Small intestine (tissue), 7 donors: Measurements from ENCODE around the gene KCNG2. TPM values are rescaled to one million over a fixed set of nuclear protein-coding genes. Genes with fewer than 3 reads are reported as not detected.

Source experiments
- DNase-seq, 2 donors: peaks; one replicate each; pipeline versions ENCODE4 v3.0.0 to v3.0.0-alpha.2; 2013
- FAIRE-seq: peaks from 2 replicates; lab custom pipeline; 2012; peaks lifted over from hg19 to GRCh38; lab: Jason Lieb, UNC
- H3K27ac ChIP-seq, 3 donors: one replicate each; pipeline ENCODE4 v1.5.1; 2013; ENCODE audit warnings: low read length in 2 of 3, mild to moderate bottlenecking in 2 of 3, control low read depth in 1 of 3, inconsistent platforms in 1 of 3, low read depth in 1 of 3, moderate library complexity in 1 of 3
- H3K27me3 ChIP-seq, 3 donors: one replicate each; pipeline ENCODE4 v1.6.1; 2013; ENCODE audit warnings: low read length in 3 of 3, inconsistent platforms in 1 of 3; ENCODE audit not compliant: control insufficient read depth in 3 of 3, insufficient read depth in 3 of 3
- H3K36me3 ChIP-seq, 3 donors: one replicate each; pipeline ENCODE4 v1.6.1; 2013; ENCODE audit warnings: low read length in 3 of 3, inconsistent platforms in 1 of 3, low read depth in 1 of 3, mild to moderate bottlenecking in 1 of 3, moderate library complexity in 1 of 3; ENCODE audit not compliant: control insufficient read depth in 3 of 3, insufficient read depth in 2 of 3
- H3K4me1 ChIP-seq, 3 donors: one replicate each; pipeline ENCODE4 v1.6.1; 2013; ENCODE audit warnings: low read length in 2 of 3, inconsistent platforms in 1 of 3, low read depth in 1 of 3, mild to moderate bottlenecking in 1 of 3, moderate library complexity in 1 of 3; ENCODE audit not compliant: control insufficient read depth in 3 of 3, insufficient read depth in 2 of 3
- H3K4me3 ChIP-seq, 3 donors: one replicate each; pipeline ENCODE4 v1.5.1; 2013; ENCODE audit warnings: low read length in 3 of 3, control low read depth in 1 of 3, inconsistent platforms in 1 of 3, low read depth in 1 of 3, mild to moderate bottlenecking in 1 of 3, moderate library complexity in 1 of 3
- H3K9me3 ChIP-seq, 2 donors: one replicate each; pipeline ENCODE4 v1.6.1; 2013; ENCODE audit warnings: low read depth in 1 of 2, low read length in 1 of 2; ENCODE audit not compliant: control insufficient read depth in 2 of 2, insufficient read depth in 1 of 2
- WGBS, 3 donors: extraction: QIAGEN DNeasy Blood & Tissue Kit; methylation state at CpG; one replicate each; pipeline ENCODE4 v1.1.7; 2013; 5-methylcytosine and 5-hydroxymethylcytosine counted together
- polyA plus RNA-seq, 4 donors: library from polyadenylated mRNA; stranded (reverse) in 3 of 4; unstranded in 1 of 4; fragments of 200-250 nt in 3 of 4; fragments of 120-200 nt in 1 of 4; gene quantifications; one replicate each; pipeline versions ENCODE4 v1.2.1 to v1.2.3, GENCODE V29; 2013
- donor health status: healthy with polysubstance abuse.
- donor health status: control.
- donor health status: control.
- donor health status: Bipolar disorder and iron deficiency.
- donor health status: healthy.

The KCNG2 gene
- polyA plus RNA-seq, 4 donors: 0.10 to 0.30 TPM; not detected in 2

DNA sequence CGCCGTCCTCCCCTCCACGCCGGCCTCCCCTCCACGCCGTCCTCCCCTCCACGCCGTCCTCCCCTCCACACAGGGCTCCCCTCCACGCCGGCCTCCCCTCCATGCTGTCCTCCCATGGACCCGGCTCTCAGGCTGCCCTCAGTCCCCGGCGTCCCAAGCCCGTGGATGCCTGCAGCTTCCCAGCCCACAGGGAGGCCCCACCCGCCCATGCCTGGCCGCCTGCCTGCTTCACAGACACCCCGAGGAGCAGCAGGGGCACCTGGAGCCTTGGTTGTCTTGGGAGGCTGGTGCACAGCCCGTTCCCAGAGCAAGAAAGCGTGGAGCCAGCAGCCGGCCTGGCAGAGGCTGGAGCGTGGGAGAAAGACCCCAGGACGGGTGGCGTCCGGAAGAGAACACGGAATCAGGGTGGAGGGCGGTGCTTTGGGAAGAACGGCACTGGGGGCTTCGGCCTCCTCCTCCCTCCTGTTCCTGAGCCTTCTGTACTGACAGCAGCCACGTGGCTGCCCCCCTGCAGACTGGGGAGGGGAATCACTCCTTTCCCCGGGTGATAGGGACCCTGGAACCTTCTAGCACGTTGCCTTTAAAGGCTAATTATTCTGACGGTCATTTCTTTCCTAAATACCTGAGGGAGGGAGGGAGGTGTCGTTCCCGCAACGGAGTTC, 26.2 kb upstream of the KCNG2 start:
- no peak for FAIRE-seq
- Histone ChIP-seq H3K4me3 (no peak overlapping the region), H3K27me3 (no peaks in the 10 kb centered on the region)

GRCh38 chr18:79772108-79772864, 25.5 kb upstream of the KCNG2 start:
- WGBS, 3 donors: 83 to 86% (median 84%) methylated on average over 34 to 38 of the region's 38 CpGs

More for the DNA sequence above, 26.2 kb upstream of the KCNG2 start:
- no peaks in the 10 kb centered on the region for H3K4me1 ChIP-seq
- no peaks in the 10 kb centered on the region for H3K36me3 ChIP-seq
- DNase-seq: no peak
- no peak overlapping the region for H3K27ac ChIP-seq
- WGBS, 3 donors: 71 to 76% (median 73%) methylated on average over 31 to 35 of the region's 35 CpGs
- H3K9me3 ChIP-seq: peaks cover 0 to 6% of the 10 kb centered on the region in 2 donors

DNA sequence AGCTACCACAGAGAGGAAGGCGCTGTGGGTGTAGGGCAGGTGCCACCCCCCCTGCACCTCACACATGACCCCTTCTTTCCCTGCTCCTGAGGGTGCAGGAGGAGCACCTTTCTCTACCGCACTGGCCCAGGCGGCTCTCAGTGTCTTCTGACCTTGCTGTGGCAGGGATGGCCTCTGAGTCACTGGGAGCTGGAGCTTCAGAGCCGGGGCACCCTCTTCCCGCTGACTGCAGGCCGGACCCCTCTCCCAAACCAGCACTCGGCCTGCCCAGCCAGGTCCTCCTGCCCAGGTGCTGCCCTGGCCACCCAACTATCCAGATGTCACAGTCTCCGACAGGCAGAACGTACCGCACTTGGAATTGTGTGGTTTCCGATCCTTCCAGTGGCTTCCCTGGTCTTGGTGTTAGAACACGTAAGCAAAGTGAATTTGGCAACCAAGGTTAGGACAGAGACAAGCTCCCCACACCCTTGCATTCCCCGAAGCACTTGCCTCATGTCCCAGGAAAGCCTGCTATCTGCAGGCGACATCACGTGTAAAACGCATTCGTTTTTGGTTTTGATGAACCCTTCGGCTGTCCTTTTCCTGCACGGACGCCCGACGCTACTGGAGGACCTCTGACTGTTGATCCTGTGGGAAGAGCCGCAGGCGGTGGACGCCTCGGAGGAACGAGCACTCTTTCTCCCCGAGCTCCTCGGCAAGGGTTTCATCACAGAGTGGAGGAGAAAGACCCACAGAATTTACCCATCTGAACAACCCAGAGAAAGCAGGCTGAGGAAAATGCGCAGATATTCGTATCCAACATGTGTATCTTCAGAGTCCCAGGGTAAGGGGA, 24.7 kb upstream of the KCNG2 start:
- no peak overlapping the region for H3K4me3 ChIP-seq
- WGBS, 3 donors: 92 to 93% (median 92%) methylated on average over 31 of the region's 31 CpGs

More at GRCh38 chr18:79772108-79772864, 25.5 kb upstream of the KCNG2 start:
- Histone ChIP-seq H3K9me3 (peaks cover 0 to 6% of the 10 kb centered on the region in 2 donors), H3K27me3 (no peaks in the 10 kb centered on the region), H3K36me3 (no peaks in the 10 kb centered on the region), H3K27ac (no peak overlapping the region), H3K4me1 (no peaks in the 10 kb centered on the region), H3K4me3 (no peak overlapping the region)
- FAIRE-seq (no peak), DNase-seq (no peak)

GRCh38 chr18:79774111-79774510, 23.6 kb upstream of the KCNG2 start:
- Histone ChIP-seq H3K36me3 (no peaks in the 10 kb centered on the region), H3K27me3 (peaks cover 0 to 2% (median 0%) of the 10 kb centered on the region in 3 donors), H3K27ac (no peak overlapping the region), H3K4me3 (no peak overlapping the region), H3K9me3 (peaks cover 0 to 4% of the 10 kb centered on the region in 2 donors), H3K4me1 (no peaks in the 10 kb centered on the region)
- DNase-seq: no peak
- FAIRE-seq: no peak
- WGBS, 3 donors: 72 to 84% (median 75%) methylated on average over 18 of the region's 18 CpGs

More for the DNA sequence above, 24.7 kb upstream of the KCNG2 start:
- H3K36me3 ChIP-seq: no peaks in the 10 kb centered on the region
- FAIRE-seq: no peak
- H3K27me3 ChIP-seq: peaks cover 0 to 2% (median 0%) of the 10 kb centered on the region in 3 donors
- no peak overlapping the region for H3K27ac ChIP-seq
- H3K9me3 ChIP-seq: peaks cover 0 to 4% of the 10 kb centered on the region in 2 donors
- no peak for DNase-seq
- no peaks in the 10 kb centered on the region for H3K4me1 ChIP-seq

DNA sequence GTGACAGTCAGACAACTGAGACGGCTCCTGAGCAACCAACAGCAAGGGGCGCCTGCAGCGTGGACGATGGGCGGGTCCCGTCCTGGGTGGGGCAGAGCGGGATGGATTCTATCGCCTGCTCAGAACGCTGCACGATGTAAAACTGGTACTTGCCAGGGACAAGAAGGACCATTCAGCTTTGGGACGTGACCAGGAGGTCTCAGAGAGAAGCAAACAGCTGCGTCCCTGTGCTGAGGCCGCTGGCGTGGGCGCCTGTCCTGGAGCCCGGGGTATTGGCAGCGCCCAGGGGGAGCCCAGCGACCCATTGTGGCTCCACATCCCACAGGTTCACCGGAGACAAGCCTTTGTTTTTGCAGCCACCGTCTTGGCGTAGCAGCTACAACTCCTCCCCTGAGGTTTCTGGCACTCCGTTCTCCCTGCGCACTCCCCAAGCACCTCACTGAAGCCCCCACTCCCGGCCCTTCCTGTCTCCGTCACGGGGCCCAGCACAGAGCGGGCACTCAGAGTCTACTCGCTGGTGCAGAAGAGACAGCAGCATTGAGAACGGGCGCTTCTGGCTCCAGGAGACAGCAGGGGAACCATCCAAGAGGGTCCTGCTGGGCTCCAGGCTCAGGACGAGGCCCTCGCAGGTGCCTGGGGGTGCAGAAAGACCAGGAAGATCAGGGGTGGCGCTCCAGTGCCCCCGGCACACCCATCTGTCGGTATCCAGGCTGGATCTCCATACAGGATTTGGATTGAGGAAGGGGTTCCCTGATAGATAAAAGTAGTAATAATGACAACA, 22.1 kb upstream of the KCNG2 start:
- no peak overlapping the region for H3K27ac ChIP-seq
- no peaks in the 10 kb centered on the region for H3K4me1 ChIP-seq
- FAIRE-seq (no peak), DNase-seq (no peak)
- no peak overlapping the region for H3K4me3 ChIP-seq
- H3K36me3 ChIP-seq: no peaks in the 10 kb centered on the region
- 83 to 85% (median 83%) methylated on average over 35 of the region's 35 CpGs for WGBS, 3 donors
- peaks cover 0 to 2% (median 2%) of the 10 kb centered on the region in 3 donors for H3K27me3 ChIP-seq
- H3K9me3 ChIP-seq: no peaks in the 10 kb centered on the region

DNA sequence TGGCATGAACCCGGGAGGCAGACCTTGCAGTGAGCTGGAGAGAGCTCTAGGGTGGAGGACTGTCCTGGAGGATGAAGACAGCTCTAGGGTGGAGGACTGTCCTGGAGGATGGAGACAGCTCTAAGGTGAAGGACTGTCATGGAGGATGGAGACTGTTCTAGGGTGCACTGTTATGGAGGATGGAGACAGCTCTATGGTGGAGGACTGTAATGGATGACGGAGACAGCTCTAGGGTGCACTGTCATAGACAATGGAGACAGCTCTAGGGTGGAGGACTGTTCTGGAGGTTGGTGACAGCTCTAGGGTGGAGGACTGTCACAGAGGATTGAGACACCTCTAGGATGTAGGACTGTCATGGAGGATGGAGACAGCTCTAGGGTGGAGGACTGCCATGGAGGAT, 21.1 kb upstream of the KCNG2 start:
- no peak overlapping the region for H3K27ac ChIP-seq
- no peak for FAIRE-seq
- H3K27me3 ChIP-seq: peaks cover 0 to 2% (median 2%) of the 10 kb centered on the region in 3 donors
- H3K9me3 ChIP-seq: no peaks in the 10 kb centered on the region
- no peak for DNase-seq
- H3K36me3 ChIP-seq: no peaks in the 10 kb centered on the region
- WGBS, 3 donors: 87 to 91% (median 89%) methylated on average over 2 of the region's 2 CpGs
- no peak overlapping the region for H3K4me3 ChIP-seq
- H3K4me1 ChIP-seq: no peaks in the 10 kb centered on the region

DNA sequence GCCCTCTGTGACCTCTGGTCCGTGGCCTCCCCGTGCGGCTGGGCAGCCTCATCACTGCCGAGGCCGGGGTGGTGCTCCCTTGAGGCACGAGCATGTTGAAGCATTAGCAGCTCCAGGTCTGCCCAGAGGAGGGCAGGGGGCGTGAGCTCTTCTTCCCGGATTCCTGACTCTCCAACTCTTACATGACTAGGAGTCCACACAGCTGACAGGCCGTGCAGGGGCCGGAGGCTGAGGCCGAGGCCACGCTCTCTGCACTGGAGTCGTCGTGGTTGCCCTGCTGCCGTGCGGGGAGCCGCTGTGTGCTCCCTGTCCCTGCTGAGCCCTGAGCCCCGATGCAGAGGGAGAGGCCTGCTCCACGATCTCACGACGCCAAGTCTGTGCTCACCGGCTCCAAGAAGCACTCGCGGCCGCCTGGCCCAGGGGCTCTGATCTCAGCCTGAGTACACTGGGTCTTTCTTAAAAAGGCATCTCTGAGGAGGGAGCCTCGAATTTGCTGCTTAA, 19.4 kb upstream of the KCNG2 start:
- DNase-seq: no peak
- Histone ChIP-seq H3K27me3 (peaks cover 0 to 2% (median 2%) of the 10 kb centered on the region in 3 donors), H3K27ac (no peak overlapping the region), H3K36me3 (no peaks in the 10 kb centered on the region), H3K4me3 (no peak overlapping the region), H3K4me1 (no peaks in the 10 kb centered on the region), H3K9me3 (no peaks in the 10 kb centered on the region)
- FAIRE-seq: no peak
- WGBS, 3 donors: 61 to 72% (median 67%) methylated on average over 26 of the region's 26 CpGs
